ENCODE measurements around the gene SELENOS.

DNA sequence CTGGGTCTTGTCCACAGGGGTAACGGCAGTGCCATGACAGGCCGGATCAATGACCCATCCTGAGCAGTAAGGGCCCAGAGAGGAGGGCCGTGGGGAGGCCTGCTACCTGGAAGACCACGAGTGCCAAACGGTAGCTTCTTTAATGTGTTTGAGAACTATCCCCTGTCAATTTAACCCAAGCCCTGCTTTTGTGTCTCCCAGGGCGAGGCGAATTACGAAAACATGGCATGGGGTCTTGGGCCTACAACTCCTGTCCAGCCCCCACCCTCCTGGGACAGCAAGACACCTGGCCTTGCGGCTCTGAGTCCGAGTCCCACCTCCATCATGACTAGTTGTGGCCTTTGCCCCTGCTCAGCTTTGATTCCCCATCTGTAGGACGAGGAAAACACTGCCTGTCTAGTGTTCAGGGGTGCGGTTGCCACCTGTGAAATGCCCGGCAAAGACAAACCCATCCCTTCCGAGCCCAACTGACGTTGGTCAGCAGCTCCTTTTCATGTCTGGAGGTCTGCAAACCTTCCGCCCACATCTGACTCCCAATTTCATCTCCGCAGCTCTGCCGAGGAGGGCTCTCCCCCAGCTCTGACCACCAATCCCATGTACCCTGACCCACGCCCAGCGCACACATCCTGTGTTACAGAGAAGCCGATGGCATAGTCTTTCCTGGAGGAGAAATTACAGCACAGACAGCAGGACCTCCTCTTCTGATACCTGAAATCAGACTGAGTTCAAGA, 46.7 kb upstream of the SELENOS start:
- TF ChIP-seq CTCF (IDR thresholded peaks at IDR 0.05) (no peak), POLR2A (IDR thresholded peaks at IDR 0.05) (no peak)
